ENCODE results near the gene ZBTB44. TPM values are rescaled to one million over a fixed set of nuclear protein-coding genes. Genes with fewer than 3 reads are reported as not detected.

The ZBTB44 gene
- total RNA-seq, 1 experiment from 2014 or later = 41.2 TPM

DNA sequence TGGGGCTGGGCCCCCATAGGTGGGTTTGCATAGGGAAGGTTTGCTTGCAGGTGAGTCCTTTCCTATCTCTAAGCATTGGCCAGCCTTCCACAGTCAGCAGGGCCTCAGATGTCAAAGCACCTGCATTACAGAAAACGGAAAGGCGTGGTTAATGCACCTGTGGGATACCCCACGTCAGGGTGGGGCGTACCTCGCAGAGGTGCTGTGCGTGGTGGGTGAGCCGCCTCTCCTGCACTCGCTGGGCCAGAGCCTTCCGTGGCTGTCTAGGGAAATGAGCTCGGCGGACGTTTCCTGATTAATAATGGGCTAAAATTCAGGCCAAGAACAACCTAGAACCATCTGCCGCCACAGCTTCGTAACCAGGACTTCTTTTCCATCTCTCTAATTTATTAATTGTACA lies 122.8 kb downstream of the ZBTB44 start:
- POLR2A ChIA-PET (ENCODE audit: unreplicated experiment) = no interaction called here
- CTCF ChIA-PET = interaction anchor here (0.7 kb wide), 2 partner anchors 97 to 266 kb away, joined by 8 read pairs; no protein-coding TSS in a partner anchor
- TF ChIP-seq, protein P1, sequence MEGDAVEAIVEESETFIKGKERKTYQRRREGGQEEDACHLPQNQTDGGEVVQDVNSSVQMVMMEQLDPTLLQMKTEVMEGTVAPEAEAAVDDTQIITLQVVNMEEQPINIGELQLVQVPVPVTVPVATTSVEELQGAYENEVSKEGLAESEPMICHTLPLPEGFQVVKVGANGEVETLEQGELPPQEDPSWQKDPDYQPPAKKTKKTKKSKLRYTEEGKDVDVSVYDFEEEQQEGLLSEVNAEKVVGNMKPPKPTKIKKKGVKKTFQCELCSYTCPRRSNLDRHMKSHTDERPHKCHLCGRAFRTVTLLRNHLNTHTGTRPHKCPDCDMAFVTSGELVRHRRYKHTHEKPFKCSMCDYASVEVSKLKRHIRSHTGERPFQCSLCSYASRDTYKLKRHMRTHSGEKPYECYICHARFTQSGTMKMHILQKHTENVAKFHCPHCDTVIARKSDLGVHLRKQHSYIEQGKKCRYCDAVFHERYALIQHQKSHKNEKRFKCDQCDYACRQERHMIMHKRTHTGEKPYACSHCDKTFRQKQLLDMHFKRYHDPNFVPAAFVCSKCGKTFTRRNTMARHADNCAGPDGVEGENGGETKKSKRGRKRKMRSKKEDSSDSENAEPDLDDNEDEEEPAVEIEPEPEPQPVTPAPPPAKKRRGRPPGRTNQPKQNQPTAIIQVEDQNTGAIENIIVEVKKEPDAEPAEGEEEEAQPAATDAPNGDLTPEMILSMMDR (conservative IDR thresholded peaks at IDR 0.05) = no peak
- no peak for TF ChIP-seq EZH2 (IDR thresholded peaks at IDR 0.05; ENCODE audit: low read depth)

DNA sequence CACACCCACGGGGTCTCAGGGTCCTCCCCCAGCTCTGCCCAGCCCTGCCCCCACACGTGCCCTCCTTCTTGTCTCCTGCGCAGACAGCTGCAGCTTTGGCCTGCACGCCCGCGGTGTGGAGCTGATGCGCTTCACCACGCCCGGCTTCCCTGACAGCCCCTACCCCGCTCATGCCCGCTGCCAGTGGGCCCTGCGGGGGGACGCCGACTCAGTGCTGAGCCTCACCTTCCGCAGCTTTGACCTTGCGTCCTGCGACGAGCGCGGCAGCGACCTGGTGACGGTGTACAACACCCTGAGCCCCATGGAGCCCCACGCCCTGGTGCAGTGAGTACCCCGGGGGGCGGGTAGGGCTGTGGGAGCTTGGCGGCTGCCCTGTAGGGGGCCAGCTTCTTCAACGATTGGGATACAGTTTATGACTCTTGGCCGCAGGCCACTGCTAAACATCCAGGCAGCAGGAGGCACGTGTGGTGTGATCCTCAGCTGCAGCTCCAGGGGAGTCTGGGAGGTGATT lies 124.3 kb downstream of the ZBTB44 start:
- TF ChIP-seq, protein P1 (conservative IDR thresholded peaks at IDR 0.05) = no peak
- TF ChIP-seq EZH2 (IDR thresholded peaks at IDR 0.05; ENCODE audit: low read depth) = no peak
- ChIA-PET CTCF (no interaction called here), POLR2A (ENCODE audit: unreplicated experiment) (no interaction called here)
- BruUV-seq (replicated peaks) = no TSS peak
- Histone ChIP-seq H3K27me3 (ENCODE audit: insufficient read depth, low read depth) (no peaks in the 10 kb centered on the region), H3K9me3 (ENCODE audit: insufficient read depth, low read depth) (no peaks in the 10 kb centered on the region), H3K4me2 (no peak overlapping the region), H3K4me3 (no peak overlapping the region), H3K4me1 (replicated peaks; ENCODE audit: insufficient read depth) (no peaks in the 10 kb centered on the region), H3K27ac (no peak overlapping the region), H3K9me2 (ENCODE audit: insufficient read depth) (no peaks in the 10 kb centered on the region), H3K79me2 (ENCODE audit: low read depth) (peaks cover 24% of the 10 kb centered on the region), H3K36me3 (ENCODE audit: low read depth) (no peaks in the 10 kb centered on the region; the same call in 1 of the 2 replicates), H2AFZ (no peak overlapping the region), H4K20me1 (ENCODE audit: insufficient read depth) (peaks cover 10% of the 10 kb centered on the region), H3F3A (ENCODE audit: insufficient read depth, low read depth) (0 out of 2 replicates have a peak, but pooled peaks cover 6% of the 10 kb centered on the region)
- intact Hi-C loops (cut with micrococcal nuclease; ENCODE audit: unreplicated experiment) = no loop called here
- DNase-seq = no peak

More for the DNA sequence above, 122.8 kb downstream of the ZBTB44 start:
- Histone ChIP-seq H3K4me1 (replicated peaks; ENCODE audit: insufficient read depth) (no peaks in the 10 kb centered on the region), H3K9me2 (ENCODE audit: insufficient read depth) (no peaks in the 10 kb centered on the region), H3K4me2 (no peak overlapping the region), H3K36me3 (ENCODE audit: low read depth) (no peaks in the 10 kb centered on the region; the same call in 1 of the 2 replicates), H3K27ac (no peak overlapping the region), H3K4me3 (no peak overlapping the region), H3K27me3 (ENCODE audit: insufficient read depth, low read depth) (no peaks in the 10 kb centered on the region), H3K9me3 (ENCODE audit: insufficient read depth, low read depth) (no peaks in the 10 kb centered on the region), H4K20me1 (ENCODE audit: insufficient read depth) (peaks cover 9% of the 10 kb centered on the region), H3F3A (ENCODE audit: insufficient read depth, low read depth) (no peaks in the 10 kb centered on the region), H2AFZ (no peak overlapping the region), H3K79me2 (ENCODE audit: low read depth) (peaks cover 9% of the 10 kb centered on the region)
- no TSS peak for BruUV-seq (replicated peaks)
- intact Hi-C loops (cut with micrococcal nuclease; ENCODE audit: unreplicated experiment) = no loop called here
- DNase-seq = no peak

DNA sequence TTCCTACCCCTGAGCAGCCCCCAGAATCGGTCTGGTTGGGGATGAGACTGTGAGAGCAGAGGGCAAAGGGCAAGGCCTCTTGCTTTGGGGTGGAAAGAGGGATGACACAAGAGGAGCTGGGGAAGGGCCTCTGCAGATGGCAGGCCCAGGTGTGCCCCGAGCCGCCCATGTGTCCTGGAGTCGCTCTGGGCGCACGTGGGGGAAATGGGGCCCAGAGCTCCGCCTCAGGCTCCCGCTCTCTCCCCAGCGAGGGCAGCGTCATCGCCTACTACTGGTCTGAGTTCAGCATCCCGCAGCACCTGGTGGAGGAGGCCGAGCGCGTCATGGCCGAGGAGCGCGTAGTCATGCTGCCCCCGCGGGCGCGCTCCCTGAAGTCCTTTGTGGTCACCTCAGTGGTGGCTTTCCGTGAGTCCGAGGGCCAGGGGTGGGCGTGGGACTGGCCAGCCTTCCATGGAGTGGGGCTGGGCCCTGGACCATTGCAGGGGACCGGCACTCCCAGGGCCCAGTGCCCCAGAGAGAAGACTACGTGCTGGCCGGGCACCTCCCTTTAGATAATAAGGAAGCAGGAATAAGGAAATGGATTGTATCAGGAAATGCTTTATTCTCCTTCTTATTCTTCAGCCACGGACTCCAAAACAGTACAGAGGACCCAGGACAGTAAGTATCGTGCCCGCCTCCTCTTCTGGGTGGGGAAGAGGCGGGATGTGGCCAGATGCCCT lies 125.1 kb downstream of the ZBTB44 start:
- intact Hi-C loops (cut with micrococcal nuclease; ENCODE audit: unreplicated experiment) = no loop called here
- TF ChIP-seq, protein P1 (conservative IDR thresholded peaks at IDR 0.05) = no peak
- TF ChIP-seq EZH2 (IDR thresholded peaks at IDR 0.05; ENCODE audit: low read depth) = no peak
- Histone ChIP-seq H3K27ac (no peak overlapping the region), H3K4me1 (replicated peaks; ENCODE audit: insufficient read depth) (no peaks in the 10 kb centered on the region), H3K79me2 (ENCODE audit: low read depth) (peaks cover 30% of the 10 kb centered on the region), H4K20me1 (ENCODE audit: insufficient read depth) (peaks cover 10% of the 10 kb centered on the region), H3K27me3 (ENCODE audit: insufficient read depth, low read depth) (no peaks in the 10 kb centered on the region), H3F3A (ENCODE audit: insufficient read depth, low read depth) (0 out of 2 replicates have a peak, but pooled peaks cover 6% of the 10 kb centered on the region), H3K4me2 (no peak overlapping the region), H3K9me2 (ENCODE audit: insufficient read depth) (no peaks in the 10 kb centered on the region), H2AFZ (no peak overlapping the region), H3K4me3 (no peak overlapping the region), H3K9me3 (ENCODE audit: insufficient read depth, low read depth) (no peaks in the 10 kb centered on the region), H3K36me3 (ENCODE audit: low read depth) (no peaks in the 10 kb centered on the region; the same call in 1 of the 2 replicates)
- ChIA-PET CTCF (interaction anchor here (0.6 kb wide), 1 partner anchor 267 kb away, joined by 9 read pairs; no protein-coding TSS in a partner anchor), POLR2A (ENCODE audit: unreplicated experiment) (no interaction called here)
- no peak for DNase-seq
- no TSS peak for BruUV-seq (replicated peaks)

Measured in PC-9 (cell line).